Ishikawa (cell line): ENCODE results near the gene SLC11A2.

Experiments used
- CEBPB ChIP-seq: IDR thresholded peaks from 2 replicates; pipeline ENCODE4 v1.6.1; 2012
- CREB1 ChIP-seq: IDR thresholded peaks from 2 replicates; pipeline ENCODE4 v1.6.1; 2012; ENCODE audit warnings: low read depth
- EGR1 ChIP-seq: IDR thresholded peaks from 2 replicates; pipeline ENCODE4 v1.6.1; 2012
- EP300 ChIP-seq: IDR thresholded peaks from 2 replicates; pipeline ENCODE4 v1.6.1; 2012; ENCODE audit warnings: borderline replicate concordance
- FOXM1 ChIP-seq: IDR thresholded peaks from 2 replicates; pipeline ENCODE4 v1.6.1; 2012; ENCODE audit warnings: low read depth, borderline replicate concordance
- MAX ChIP-seq: IDR thresholded peaks from 2 replicates; pipeline ENCODE4 v1.6.1; 2012
- NFIC ChIP-seq: IDR thresholded peaks from 2 replicates; pipeline ENCODE4 v1.6.1; 2012
- RAD21 ChIP-seq: IDR thresholded peaks from 2 replicates; pipeline ENCODE4 v1.6.1; 2012; ENCODE audit warnings: low read depth
- REST ChIP-seq: IDR thresholded peaks from 2 replicates; pipeline ENCODE4 v1.6.1; 2012; ENCODE audit warnings: low read depth, mild to moderate bottlenecking
- TAF1 ChIP-seq: IDR thresholded peaks from 2 replicates; pipeline ENCODE4 v1.6.1; 2012; ENCODE audit warnings: low read depth, mild to moderate bottlenecking
- TCF12 ChIP-seq: IDR thresholded peaks from 2 replicates; pipeline ENCODE4 v1.6.1; 2012; ENCODE audit warnings: low read depth
- TEAD4 ChIP-seq: IDR thresholded peaks from 2 replicates; pipeline ENCODE4 v1.6.1; 2012
- USF1 ChIP-seq: IDR thresholded peaks from 2 replicates; pipeline ENCODE4 v1.6.1; 2012
- YY1 ChIP-seq: IDR thresholded peaks from 2 replicates; pipeline ENCODE4 v1.6.1; 2012; ENCODE audit warnings: low read depth
- ZBTB7A ChIP-seq: IDR thresholded peaks from 2 replicates; pipeline ENCODE4 v1.6.1; 2012; ENCODE audit warnings: low read depth

The SLC11A2 gene

GRCh38 chr12:50937653-50938052 is 88.5 kb downstream of the SLC11A2 start:
- TF ChIP-seq EP300 (no peak), CEBPB (no peak)

- TF ChIP-seq FOXM1: no peak
- no peak for TF ChIP-seq ZBTB7A
- TF ChIP-seq NFIC: no peak
- TF ChIP-seq TAF1: no peak
- TF ChIP-seq USF1: no peak
- no peak for TF ChIP-seq TCF12
- TF ChIP-seq TEAD4: no peak
- TF ChIP-seq RAD21: no peak
- no peak for TF ChIP-seq CREB1
- no peak for TF ChIP-seq EGR1
These were observed 89.2 kb downstream of the SLC11A2 start for GRCh38 chr12:50936821-50937530.

- TF ChIP-seq RAD21 (no peak), TCF12 (no peak), TAF1 (no peak), EP300 (no peak)
These were observed 91.0 kb downstream of the SLC11A2 start for GRCh38 chr12:50934981-50935807.

- TF ChIP-seq EP300 (no peak), TEAD4 (no peak), TCF12 (no peak), YY1 (no peak), CEBPB (no peak), CREB1 (no peak), RAD21 (no peak), EGR1 (no peak), MAX (no peak), ZBTB7A (no peak), USF1 (no peak), TAF1 (no peak)
These were observed 91.8 kb downstream of the SLC11A2 start for GRCh38 chr12:50934371-50934851.

GRCh38 chr12:50933459-50934124 is 92.6 kb downstream of the SLC11A2 start:
- TF ChIP-seq REST (no peak), NFIC (no peak)

GRCh38 chr12:50932787-50933280 is 93.3 kb downstream of the SLC11A2 start:
- TF ChIP-seq NFIC (no peak), CEBPB (no peak), EGR1 (no peak), YY1 (no peak), FOXM1 (no peak), TEAD4 (no peak), TCF12 (no peak)

- TF ChIP-seq TEAD4 (no peak), RAD21 (no peak), NFIC (no peak), MAX (no peak), CEBPB (no peak), FOXM1 (no peak), USF1 (no peak), YY1 (no peak), REST (no peak), ZBTB7A (no peak), TAF1 (no peak), EGR1 (no peak), EP300 (no peak), CREB1 (no peak), TCF12 (no peak)
These were observed 96.4 kb downstream of the SLC11A2 start for GRCh38 chr12:50929831-50930230.
